HG02884 (cell line): ENCODE results near the gene PIP5KL1.

ENCODE experiments used
- ATAC-seq: cut with Tn5 transposase; IDR thresholded peaks from one replicate; pipeline ENCODE4 v1.9.1; 2021; ENCODE audit warnings: mild to moderate bottlenecking, moderate library complexity; ENCODE audit not compliant: unreplicated experiment

The PIP5KL1 gene

GRCh38 chr9:127916720-127917581 lies 13.6 kb downstream of the PIP5KL1 start, which contains the start of gene ST6GALNAC4:
Gene ST6GALNAC4, minus strand, starts transcription at chr9:127917041. Its CDS starts 622 bp downstream, at chr9:127916419.
- peak; percentile 76 for ATAC-seq

- ATAC-seq = no peak
These were observed 14.5 kb downstream of the PIP5KL1 start for GRCh38 chr9:127915801-127916719.

DNA sequence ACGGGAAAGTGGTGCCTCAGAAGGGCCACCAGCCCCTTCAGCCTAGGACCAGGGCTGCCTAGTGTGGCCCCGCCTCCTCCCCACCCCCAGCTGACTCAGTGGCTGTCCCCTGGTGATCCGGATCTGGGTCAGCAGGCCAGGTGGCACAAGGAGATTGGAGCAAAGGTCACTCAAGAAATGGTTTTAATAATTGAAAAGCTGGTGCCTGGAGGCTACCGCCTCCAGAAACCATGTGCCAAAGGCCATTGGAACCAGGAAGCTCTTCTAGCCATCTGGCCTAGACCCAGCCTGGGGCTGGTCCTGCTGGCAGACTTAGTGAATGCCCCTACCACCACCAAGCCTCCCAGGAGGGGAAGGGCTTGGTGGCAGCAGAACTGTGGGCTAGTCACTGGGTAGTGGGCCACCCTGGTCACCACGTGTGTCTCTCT lies 15.2 kb downstream of the PIP5KL1 start:
- no peak for ATAC-seq

DNA sequence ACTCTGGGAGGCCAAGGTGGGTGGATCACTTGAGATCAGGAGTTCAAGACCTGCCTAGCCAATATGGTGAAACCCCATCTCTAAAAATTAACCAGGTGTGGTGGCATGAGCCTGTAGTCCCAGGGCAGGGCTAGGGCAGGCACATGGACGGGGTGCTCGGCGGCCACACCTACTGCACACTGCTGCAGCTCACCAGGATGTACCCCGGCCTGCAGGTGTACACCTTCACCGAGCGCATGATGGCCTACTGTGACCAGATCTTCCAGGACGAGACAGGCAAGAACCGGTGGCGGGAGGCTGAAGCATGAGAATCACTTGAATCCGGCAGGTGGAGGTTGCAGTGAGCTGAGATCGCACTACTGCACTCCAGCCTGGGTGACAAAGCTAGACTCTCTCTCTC lies 16.9 kb downstream of the PIP5KL1 start:
- no peak for ATAC-seq

GRCh38 chr9:127912882-127913281 lies 17.7 kb downstream of the PIP5KL1 start:
- ATAC-seq = no peak

- ATAC-seq = no peak
These were observed 18.3 kb downstream of the PIP5KL1 start for GRCh38 chr9:127912296-127912695.

GRCh38 chr9:127910613-127911205 lies 19.9 kb downstream of the PIP5KL1 start:
- ATAC-seq = no peak

DNA sequence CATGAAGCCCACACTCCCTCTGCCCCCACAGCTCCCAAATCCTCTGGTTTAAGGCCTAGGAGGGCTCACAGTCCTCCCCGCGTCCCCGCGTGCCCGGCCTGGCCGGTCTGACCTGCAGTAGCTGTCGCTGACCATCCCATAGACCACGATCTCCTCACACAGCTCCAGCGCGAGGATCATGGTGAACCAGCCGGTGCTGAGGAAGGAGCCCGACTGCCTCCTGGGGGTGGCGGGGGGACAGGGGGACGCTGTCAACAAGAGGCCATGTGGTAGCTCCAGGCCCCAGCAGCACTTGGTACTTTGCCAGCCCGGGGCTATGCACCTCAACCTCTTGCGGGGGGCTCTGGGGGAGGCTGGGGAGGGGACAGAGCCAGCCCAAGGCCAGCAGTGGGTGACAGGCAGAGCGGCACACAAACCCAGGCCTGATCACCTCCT lies 20.7 kb downstream of the PIP5KL1 start:
- ATAC-seq = no peak

DNA sequence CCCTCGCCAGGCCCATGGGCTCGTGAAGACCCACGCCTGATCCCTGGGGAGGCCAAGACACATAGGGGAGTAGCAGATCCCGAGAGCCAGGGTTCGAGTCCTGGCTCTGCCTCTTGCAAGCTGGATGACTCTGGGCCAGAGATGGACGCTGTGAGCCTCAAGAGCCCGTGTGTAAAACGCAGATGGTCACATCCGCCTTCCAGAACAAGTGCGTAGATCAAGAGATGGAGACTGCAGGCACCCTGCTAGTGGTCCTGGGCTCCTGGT lies 22.0 kb downstream of the PIP5KL1 start:
- no peak for ATAC-seq

GRCh38 chr9:127907867-127908659 lies 22.5 kb downstream of the PIP5KL1 start:
- ATAC-seq = no peak

DNA sequence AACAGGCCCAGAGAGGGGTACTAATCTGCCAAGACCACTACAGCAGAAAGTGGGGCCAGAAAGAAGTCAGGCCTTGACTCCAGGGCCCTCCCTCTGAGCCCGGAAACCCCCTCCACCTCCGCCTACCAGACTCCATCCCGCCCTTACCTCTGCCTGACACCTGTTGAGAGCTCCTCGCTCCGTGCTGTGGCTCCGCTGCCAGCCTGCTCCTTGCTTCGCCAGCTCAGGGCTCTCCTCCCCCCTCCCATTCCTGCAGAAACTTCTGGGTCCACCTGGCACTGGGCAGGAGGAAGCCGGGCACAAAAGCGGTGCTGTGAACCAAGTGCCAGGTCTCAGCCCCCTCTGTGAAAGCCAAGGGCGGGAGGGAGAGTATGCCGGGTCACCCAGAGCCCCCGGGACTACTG lies 24.8 kb downstream of the PIP5KL1 start:
- ATAC-seq = no peak

DNA sequence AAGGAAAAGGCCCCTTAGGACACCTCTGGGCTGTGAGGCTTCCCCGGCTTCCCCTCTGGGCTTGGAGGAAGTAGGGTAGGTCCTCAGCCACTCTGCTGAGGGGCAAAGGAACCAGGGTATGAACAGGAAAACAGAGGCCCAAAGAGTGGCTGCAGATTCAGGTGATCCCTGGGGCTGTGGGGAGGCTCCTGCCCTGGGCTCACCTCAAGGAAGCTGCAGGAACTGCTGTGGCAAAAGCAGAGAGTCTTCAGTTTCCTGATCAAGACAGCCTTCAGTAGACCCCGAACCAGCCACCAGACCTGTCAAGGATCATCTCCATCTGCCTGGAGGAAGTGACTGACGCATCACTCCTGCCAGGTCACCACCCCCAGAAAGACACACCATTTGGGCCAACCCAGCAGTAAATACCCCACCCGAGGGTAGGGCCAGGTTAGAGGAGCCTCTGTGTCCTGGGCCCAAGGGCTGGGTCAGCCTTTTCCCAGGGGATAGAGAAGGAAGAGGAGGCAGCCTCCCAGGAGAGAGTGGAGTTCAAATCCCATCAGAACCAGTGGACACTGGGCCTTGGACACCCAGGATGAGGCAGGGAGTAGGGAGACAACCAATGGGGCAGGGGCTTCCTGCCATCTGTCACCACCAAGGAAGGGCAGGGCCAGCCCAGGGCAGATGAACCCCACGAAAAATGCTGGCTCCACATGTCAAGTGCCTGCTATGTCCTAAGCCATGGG lies 25.4 kb downstream of the PIP5KL1 start:
- no peak for ATAC-seq

- ATAC-seq = no peak
These were observed 26.0 kb downstream of the PIP5KL1 start for GRCh38 chr9:127904561-127905003.

- no peak for ATAC-seq
These were observed 26.8 kb downstream of the PIP5KL1 start for GRCh38 chr9:127903557-127904475.

GRCh38 chr9:127899128-127899943 lies 31.2 kb downstream of the PIP5KL1 start, which contains the start of gene ST6GALNAC6:
Gene ST6GALNAC6, minus strand, starts transcription at chr9:127899603. Its CDS starts 1,622 bp downstream, at chr9:127897981.
- ATAC-seq = peak; percentile 57

- no peak for ATAC-seq
These were observed 32.0 kb downstream of the PIP5KL1 start for GRCh38 chr9:127898433-127899127.

DNA sequence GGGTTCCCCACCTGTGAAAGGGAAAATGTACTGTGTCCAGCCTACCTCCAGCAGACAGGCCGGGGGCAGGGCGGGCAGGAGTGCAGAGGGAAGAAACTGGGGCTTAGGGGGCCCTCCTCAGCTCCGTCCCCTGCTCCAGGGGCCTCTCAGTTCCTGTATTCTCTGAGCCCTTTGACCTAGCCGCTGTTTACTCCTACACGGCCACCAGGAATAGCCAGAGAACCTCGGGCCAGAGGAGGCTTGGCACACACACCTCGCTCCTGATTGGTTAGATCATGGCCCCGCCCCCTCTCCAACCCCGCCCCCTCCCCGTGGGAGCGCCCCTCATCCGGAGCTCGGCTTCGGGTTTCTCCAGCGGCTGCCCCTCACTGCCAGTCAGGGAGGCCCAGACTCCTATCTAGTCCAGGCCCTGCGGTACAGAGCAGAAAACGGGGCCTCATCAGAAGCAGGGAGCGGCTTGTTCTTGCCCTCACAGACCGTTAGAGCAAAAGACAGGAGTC lies 33.3 kb downstream of the PIP5KL1 start:
- no peak for ATAC-seq
